Measurements from ENCODE around the gene CERS6. TPM values are rescaled to one million over a fixed set of nuclear protein-coding genes. Genes with fewer than 3 reads are reported as not detected.

The CERS6 gene
- total RNA-seq, 1 donor from 2014 or later, result 21.8 TPM

- intact Hi-C loops (cut with DNase I), result no loop called here
- Histone ChIP-seq H3K4me3 (no peak overlapping the region), H3K4me1 (no peaks in the 10 kb centered on the region), H3K36me3 (no peaks in the 10 kb centered on the region), H3K27me3 (ENCODE audit: low read depth) (no peaks in the 10 kb centered on the region), H3K9me3 (no peaks in the 10 kb centered on the region), H3K27ac (no peak overlapping the region)
- ATAC-seq (no peak), DNase-seq (no peak)
- no peak for TF ChIP-seq CTCF (IDR thresholded peaks at IDR 0.05)
Measured at GRCh38 chr2:168573128-168573903, 117.2 kb downstream of the CERS6 start.

- no peak for ATAC-seq
Measured at GRCh38 chr2:168574856-168575630, 119.0 kb downstream of the CERS6 start.

GRCh38 chr2:168577885-168578284, 121.8 kb downstream of the CERS6 start:
- no peaks in the 10 kb centered on the region for H3K36me3 ChIP-seq
- H3K4me1 ChIP-seq, result no peaks in the 10 kb centered on the region
- no peak overlapping the region for H3K27ac ChIP-seq
- no peaks in the 10 kb centered on the region for H3K9me3 ChIP-seq
- intact Hi-C loops (cut with DNase I), result no loop called here
- ATAC-seq (no peak), DNase-seq (no peak)
- TF ChIP-seq CTCF (IDR thresholded peaks at IDR 0.05), result no peak
- no peaks in the 10 kb centered on the region for H3K27me3 ChIP-seq (ENCODE audit: low read depth)
- no peak overlapping the region for H3K4me3 ChIP-seq

More at GRCh38 chr2:168574856-168575630, 119.0 kb downstream of the CERS6 start:
- DNase-seq, result no peak
- no peaks in the 10 kb centered on the region for H3K27me3 ChIP-seq (ENCODE audit: low read depth)
- intact Hi-C loops (cut with DNase I), result no loop called here
- no peak overlapping the region for H3K27ac ChIP-seq
- H3K36me3 ChIP-seq, result no peaks in the 10 kb centered on the region
- TF ChIP-seq CTCF (IDR thresholded peaks at IDR 0.05), result no peak
- H3K4me1 ChIP-seq, result no peaks in the 10 kb centered on the region
- H3K9me3 ChIP-seq, result no peaks in the 10 kb centered on the region
- H3K4me3 ChIP-seq, result no peak overlapping the region

- no peaks in the 10 kb centered on the region for H3K27me3 ChIP-seq (ENCODE audit: low read depth)
- H3K4me3 ChIP-seq, result no peak overlapping the region
- no peaks in the 10 kb centered on the region for H3K9me3 ChIP-seq
- H3K36me3 ChIP-seq, result no peaks in the 10 kb centered on the region
- intact Hi-C loops (cut with DNase I), result no loop called here
- no peak for DNase-seq
- no peaks in the 10 kb centered on the region for H3K4me1 ChIP-seq
- no peak for TF ChIP-seq CTCF (IDR thresholded peaks at IDR 0.05)
- no peak overlapping the region for H3K27ac ChIP-seq
- no peak for ATAC-seq
Measured at GRCh38 chr2:168583064-168583709, 127.1 kb downstream of the CERS6 start.

- Histone ChIP-seq H3K9me3 (no peaks in the 10 kb centered on the region), H3K36me3 (no peaks in the 10 kb centered on the region), H3K27ac (no peak overlapping the region), H3K4me3 (no peak overlapping the region), H3K4me1 (no peaks in the 10 kb centered on the region), H3K27me3 (ENCODE audit: low read depth) (no peaks in the 10 kb centered on the region)
- DNase-seq (no peak), ATAC-seq (no peak)
- intact Hi-C loops (cut with DNase I), result no loop called here
- no peak for TF ChIP-seq CTCF (IDR thresholded peaks at IDR 0.05)
Measured at GRCh38 chr2:168583710-168584521, 127.8 kb downstream of the CERS6 start.
